ENCODE results near the gene DLGAP4. TPM values are rescaled to one million over a fixed set of nuclear protein-coding genes. Genes with fewer than 3 reads are reported as not detected.
A peak's percentile ranks its signal among the peaks of the same experiment; 100 is the strongest.

Gene DLGAP4
- total RNA-seq, 1 donor from 2014 or later: 20.6 TPM

DNA sequence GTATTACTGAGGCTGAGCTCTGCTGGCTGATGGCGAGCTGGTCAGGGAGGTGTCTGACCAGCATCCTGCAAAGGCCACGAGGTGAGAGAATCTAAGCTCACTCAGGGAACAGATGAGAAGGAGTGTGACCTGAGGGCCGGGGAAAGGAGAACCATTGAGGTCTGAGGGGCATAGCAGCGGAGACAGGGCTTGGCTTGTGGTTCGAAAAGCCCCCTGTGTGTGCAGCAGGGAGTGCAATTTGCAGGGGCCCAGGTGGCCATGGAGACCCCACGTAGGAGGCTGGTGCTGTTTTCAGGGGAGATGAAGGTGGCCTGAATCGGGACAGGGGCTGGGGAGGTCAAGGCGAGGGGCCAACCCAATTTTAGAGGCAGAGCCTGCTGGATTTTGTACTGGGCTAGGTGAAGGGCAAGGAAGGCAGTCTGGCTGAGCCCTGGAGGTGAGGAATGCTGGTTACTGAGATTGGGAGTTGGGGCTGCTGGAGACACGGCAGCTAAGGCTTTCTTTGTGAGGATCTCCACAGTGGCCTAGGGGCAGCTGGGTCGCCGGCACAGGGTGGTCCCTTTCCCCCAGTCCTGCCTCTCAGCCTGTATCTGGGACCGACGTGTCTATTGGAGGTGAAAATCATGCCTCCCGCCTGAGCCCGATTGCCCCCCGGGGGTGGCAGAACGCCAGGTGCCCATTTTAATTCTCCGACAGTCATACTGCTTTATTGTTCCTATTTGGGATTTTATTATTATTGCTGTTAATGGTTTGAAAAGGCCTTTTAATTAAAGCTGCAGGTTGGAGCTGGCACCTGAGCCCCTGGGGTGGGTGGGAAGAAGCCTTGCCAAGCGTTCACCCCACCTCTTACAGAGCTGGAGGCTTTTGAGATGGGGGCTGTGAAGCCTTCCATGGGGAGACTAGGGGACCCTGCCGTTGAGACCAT lies 28.4 kb downstream of the DLGAP4 start:
- DNase-seq: no peak

DNA sequence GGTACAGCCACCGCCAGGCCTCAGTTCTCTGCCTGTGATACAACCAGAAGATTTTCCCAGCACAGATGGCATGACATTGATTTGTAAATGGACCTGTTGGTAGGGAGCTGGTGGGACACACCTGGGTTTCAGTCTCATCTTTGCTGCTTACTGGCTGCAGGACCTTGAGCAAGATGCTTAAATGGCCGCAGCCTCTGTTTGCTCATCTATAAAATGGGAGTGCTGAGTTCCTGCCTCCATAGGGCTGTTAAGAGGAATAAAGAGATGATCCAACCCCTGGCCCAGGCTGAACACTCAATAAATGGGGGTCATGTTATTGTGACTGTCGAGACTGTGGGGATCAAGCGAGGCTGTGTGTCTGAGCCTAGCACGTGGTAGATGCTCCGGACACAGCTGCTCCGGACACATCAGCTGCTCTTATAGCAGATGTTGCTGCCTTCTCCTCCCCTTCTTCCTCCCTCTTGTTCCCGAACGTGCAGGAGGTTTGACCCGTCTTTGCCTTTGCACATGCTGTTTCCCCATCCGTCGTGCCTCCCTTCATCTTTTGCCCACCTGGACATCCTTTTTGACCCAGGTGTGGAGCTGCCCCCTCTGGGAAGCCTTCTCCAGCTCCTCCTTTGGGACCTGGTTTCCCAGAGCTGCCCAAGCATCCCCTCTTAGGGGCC lies 29.2 kb downstream of the DLGAP4 start:
- DNase-seq: no peak

DNA sequence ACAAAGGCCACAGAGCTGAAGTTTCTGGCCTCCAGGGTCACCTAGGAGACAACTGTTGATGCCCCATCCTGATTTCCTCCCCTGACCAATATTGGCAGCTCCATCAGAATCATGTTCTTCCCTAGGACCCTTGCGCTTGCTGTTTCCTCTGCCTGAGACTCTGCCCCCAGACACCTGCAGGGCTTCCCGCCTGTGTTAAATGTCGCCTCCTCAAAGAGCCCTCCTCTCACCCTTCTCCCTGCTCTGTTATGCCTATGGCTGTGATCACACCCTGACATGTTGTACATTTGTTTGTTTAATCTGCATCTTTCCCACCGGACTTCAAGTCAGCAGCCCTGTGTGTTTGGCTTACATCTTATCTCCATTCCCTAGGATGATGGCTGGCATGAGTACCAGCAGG lies 30.1 kb downstream of the DLGAP4 start:
- no peak for DNase-seq

DNA sequence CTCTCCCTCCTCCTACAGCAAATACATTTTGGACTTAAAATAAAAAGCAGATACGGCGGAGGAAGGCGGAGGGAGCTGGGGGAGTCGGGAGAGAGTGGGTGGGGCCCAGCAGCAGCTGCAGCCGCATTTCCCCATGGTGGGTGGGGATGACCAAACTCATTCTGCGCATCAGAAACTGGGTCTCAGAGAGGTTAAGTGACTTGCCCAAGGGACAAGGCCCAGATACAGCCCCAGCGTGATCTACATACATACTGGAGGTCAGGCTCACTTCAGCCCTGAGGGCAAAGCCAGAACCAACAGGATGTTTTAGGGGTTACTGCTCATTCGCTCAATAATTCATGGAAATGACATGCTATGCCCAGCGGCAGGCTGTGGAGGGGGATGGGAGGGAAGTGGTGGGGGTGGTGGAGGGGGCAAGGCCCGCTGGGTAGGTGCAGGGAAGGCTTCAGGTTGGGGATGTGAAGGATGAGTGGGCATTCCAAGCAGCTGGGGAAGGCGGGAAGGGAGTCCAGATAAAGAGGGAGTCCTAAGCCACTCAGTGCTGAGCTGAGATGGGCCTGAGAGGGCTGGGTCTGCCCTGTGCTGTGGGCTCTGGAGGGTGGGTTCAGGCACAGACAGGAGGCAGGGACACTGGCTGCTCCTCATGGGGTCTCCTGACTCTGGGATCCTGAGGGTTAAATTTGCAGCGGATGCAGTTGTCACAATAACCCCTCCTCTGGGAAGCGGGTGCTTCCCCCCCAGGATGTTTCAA lies 31.0 kb downstream of the DLGAP4 start:
- DNase-seq: peak; percentile 16

DNA sequence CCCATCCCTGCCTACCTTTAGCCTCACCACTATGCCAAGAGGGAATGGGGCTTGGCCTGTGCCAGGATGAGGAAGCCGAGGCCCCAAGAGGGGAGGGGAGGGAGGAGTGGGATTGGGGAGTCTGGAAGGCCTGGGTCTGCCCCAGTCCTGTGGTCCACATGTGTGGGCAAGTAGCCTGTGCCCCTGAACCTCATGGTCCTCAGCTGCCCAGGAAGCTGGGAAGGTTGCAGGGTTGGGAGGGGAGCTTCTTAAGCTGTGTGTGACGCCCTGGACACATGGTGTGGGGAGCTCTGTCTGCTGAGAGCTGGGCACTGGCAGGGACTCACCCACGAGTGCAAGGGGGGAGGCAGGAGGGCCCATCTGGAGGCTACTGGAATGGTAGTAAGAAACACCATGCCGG lies 31.7 kb downstream of the DLGAP4 start:
- no peak for DNase-seq

DNA sequence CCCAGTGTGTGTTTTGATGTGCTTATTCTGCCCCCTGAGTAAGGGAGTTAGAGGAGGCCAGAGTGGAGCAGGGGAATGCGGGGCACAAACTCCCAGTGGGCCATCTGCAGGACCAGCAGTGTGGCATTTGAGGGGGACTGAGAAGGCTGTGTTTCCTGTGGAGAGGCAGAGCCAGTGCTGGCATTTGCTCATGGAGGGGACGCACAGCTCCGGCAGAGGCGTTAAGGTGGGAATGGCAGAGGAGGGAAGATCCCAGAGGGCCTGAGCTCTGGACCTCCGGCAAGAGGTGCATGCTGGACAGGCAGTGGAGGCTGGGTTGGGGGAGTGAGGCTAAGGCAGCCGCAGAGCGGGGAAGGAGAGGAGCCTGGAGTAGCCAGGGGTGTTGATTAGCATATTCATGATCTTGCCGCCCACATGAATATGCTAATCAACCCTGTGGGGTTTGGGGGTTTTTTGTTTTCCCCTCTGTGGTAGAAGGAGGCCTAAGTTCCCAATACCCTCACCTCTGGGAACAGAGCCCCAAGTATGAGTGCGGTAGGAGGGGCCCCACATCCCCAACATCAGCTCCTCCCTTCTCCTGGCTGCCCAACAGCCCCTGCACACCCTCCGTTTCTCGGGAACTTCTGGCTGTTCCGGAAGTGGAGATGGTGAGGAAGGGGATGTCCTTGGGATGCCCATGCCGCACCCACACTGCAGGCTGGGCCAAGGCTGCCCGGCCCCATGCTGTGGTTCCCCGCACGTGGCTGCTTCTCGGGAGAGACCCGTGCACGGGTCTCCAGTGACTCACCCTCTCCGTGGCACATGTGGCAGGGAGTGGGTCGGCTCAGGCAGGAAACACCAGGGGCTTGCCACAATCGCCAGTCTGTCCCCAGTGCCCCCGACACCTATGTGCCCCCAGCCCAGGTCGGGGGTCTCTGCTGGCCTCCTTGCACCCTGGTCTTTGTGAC lies 33.8 kb downstream of the DLGAP4 start:
- DNase-seq: no peak

DNA sequence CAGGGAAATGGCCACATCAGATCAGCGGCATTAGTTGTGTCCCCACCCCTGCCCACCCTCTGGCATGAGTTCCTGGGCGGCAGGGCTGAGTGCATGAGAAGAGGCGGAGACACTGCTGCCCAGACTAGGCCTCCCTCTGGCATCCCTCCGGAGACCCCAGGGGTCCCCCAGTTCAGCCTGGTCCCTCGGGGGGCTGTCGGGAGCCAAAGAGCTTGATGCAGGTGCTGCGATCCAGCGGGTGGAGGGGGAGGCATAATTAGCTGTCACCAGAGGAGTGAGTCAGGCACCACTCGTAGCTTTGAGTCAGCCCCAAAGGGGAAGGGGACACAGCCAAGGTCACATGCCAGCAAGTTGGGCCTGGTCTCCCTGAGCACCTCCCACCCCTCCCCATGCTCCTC lies 34.5 kb downstream of the DLGAP4 start:
- no peak for DNase-seq

DNA sequence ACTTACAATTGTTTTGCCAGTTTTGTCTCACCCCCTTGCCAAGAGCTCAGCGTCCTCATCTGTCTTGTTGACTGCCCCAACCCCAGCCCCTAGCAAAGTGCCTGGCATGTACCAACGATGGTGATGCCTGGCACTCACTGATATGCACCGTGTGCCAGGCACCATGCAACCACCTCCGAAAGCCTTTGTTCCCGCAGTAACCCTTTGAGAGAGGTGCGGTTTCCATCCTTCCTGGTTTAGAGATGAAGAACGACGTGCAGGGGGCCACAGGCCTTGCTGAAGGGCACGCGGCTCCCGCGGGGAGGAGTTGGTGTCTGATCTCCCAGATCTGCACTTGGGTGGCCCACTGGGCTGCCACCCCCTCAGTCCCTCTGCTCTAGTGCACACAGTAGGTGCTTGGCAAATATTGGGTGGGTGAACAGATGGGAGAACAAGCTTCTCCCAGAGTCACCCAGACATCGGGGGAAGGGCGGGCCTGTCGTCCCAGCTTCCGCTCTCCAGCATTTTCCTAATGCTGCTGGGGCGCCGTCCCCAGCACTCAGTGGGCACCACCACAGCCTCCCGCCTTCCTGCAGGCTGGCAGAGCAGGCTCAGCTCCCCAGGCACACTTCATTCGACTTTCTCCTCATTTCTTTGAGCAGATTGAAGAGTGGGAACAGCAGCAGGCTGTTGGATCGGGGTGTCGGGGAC lies 35.3 kb downstream of the DLGAP4 start:
- DNase-seq: no peak

DNA sequence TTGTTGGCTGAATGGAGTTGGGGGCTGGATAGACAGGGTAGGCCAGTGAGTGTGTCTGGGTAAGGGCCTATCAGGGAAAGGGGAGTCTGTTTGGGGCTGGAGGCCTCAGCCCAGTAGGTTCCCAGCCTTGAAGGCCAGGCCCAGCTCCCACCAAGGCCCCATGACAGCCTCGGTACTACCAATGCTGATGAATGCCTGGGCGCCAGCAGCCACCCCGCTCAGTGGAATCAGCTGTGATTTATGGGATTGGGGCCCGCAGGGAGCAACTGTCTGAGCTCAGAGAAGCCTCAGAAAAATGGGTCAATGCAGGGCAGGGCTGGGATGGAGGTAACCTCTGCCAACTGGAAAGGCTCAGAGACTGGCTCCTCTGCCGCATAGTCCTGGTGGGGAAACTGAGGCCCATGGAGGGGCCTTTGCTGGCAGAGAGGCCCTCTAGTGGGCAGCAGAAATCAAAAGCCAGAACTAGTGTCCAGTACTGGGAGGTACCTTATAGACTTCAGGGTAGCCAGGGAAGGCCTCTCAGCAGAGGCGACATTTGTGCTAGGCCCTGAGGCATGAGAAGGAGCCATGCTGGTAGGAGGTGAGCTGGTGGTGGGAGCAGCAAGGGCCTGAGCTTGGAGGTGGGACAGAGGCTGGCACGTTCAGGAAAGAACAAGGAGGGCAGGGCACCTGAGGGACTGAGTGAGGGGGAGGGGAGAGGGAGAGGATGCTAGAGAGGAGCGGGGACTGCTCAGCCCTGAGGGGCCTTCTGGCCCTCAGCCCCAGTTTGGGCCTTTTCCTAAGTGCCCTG lies 36.4 kb downstream of the DLGAP4 start:
- DNase-seq: no peak

DNA sequence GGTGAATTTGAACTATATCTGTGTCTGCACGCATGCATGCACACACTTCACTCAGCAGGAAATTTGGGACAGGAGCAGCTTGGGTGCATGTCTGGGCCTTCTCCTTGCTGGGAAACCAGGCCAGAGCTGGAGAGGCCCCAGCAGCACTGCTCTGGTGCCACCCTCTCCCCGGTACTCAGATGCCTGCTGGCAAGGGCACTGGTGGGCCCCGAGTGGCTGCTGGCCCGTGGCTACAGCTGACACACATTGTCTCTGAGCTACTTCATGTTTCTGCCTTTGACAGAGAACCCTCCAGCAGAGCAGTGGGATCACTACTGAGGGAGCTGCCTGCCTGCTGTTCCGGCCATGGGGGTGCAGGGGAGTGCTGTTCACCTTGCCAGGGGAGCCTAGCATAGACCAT lies 37.5 kb downstream of the DLGAP4 start:
- DNase-seq: no peak

DNA sequence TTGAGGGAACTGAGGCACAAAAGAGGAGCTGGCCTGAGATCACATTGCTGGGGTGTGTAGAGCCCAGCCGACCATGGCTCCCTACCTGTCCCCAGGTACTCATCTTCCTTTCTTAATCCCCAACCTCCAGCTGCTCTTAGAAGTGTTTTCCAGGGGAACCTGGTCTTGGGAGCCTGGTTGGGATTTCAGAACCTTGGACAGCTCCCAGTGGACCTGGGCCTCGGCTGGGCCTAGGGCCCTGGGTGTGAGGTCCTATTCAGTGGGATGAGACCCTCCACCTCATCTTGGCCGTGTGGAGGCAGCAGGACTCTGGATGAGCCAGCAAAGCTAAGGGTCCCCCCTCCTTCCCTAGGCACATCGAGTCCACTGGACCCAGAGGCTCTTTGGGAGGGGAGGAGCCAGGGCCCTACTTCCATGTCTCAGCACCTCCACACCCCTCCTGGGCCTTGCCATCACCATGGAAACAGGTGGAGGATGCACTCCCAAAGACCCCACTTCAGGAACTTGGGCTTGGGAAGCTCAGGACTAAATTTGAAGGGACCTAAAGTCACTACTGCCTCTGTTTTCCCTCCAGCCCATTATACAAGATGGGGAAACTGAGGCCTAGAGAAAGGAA lies 38.5 kb downstream of the DLGAP4 start:
- peak; percentile 86 for DNase-seq

DNA sequence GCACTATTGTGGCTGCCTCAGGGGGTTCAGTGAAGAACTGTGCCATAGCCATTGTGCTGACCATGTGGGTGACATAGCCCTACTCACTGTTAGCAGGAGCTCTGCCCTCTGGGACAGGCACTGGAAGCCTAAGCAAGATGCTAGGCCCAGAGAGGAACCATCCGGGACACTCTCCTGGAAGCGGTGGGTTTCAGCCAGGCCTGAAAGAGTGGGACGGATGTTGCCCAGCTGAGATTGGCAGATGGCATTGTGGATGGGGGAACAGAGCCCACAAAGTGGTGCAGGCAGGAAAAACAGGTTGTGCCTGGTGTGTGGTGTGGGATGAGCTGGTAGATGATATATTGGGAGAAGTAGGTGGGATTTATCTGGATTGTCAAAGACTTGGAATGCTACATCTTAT lies 40.1 kb downstream of the DLGAP4 start:
- no peak for DNase-seq

DNA sequence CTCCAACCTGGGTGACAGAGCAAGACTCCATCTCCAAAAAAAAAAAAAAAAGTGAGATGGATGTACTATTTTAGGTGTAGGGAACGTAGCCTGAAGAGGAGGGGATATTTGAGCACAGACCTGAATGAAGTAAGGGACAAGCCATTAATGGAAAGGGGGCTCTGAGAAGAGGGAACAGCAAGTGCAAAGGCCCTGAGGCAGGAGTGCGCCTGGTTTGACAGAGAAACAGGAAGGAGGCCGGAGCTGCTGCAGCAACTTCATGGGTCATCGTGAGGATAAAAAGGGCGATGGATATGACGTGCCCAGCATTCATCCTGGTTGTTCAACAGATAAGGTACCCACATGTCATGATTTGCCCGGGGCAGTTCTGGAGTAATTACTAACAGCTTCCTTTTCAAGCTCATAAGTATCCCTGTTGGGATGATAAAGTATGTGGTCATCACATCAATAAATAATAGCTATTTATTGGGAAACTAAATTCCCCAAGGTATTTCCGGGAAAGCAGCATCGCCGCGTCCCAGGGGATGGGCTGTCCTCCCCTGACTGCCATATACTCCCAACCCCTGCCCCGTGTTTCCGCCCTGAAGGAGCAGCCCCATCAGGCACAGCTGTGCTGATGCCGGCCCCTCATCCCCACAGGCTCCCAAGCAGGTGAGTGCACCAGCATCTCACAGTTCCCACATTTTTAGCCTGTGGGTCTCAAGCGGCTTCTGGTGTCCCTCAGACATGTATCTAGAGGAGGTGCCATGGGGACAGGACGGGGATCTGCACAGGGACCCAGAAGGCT lies 43.4 kb downstream of the DLGAP4 start:
- no peak for DNase-seq

DNA sequence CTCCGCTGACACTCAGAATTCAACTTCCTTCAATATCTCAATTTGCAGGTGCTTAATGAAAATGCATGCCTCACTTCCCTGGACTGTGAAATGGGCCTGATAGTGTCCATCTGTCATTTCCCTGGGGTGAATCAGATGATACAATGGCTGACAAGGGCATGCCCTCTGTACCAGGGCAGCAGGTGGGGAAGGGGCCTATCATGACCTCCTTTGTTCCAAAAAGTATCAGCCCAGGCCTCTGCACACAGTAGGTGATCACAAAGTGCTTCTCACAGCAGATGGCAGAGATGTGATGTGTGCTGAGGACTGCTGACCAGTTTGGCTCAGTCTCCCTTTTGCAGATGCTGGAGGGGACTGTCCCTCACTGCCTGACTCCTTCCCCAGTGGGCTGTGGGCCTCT lies 44.3 kb downstream of the DLGAP4 start:
- DNase-seq: no peak

DNA sequence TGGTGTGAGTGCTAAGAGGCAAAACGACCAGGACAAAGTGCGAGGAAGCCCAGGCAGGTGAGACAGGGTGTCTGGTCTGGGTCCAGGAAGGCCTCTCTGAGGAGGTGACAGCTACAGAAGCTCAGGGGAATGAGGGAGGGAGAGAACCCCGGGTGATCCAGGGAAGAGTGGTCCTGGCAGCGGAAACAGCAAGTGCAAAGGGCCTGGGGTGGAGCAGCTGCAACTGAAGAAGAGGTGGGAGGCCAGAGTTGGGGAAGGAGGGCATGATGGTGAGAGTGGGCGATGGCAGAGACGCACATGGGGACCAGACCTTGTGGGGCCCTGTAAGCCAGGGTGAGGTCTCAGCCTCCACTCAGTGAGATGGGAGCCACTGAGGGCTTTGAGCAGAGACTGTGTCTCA lies 45.8 kb downstream of the DLGAP4 start:
- DNase-seq: no peak

DNA sequence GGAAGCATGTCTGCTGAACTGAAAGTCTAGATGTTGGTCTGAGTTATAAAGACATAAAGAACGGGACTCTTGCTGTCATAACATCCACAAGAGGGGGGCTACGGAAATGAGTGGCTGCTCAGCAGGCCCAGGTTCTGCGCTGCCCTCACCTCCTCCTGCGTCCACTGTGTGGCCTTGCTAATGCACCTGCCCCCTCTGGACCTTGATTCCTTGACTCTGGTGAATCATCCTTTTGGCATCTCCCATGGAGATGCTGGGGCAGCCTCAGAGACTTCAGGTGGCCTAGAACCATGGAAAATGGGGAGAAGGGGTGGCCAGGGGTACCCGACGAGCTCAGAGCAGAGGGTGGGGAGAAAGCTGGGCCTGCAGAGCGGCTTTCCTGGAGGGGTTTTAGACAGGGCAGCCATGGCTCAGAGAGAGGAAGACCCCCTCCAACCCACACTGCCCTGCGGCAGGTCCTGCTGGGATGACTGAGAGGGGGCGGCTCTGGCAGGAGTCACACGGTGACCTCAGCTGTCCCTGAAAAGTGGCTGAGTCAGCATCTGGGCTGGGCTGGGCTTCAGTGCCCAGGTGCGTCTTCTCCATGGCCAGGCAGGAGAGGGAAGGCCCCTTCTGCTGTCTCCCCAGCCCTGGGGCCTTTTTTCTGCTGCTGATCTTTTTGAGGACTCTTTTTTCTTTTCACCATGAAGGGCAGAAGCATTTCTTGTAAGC lies 46.9 kb downstream of the DLGAP4 start:
- DNase-seq: no peak

DNA sequence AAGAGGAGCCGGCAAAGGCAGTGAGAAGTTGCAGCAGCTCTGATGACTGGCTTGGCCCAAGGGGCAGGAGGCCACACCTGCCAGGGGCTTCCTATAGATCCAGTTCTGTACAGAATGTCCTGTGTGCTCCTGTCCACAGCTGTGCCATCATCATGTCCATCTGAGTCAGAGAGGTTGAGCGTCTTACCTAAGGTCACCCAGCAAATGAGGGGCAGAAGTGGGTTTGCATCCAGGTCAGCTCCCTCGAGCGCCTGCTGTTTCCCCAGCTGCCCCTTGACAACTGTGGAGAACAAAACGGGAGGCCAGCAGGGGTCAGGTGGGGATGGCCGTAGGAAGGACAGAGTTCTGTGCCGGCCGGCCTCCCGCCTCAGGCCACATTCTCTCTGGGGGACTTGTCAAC lies 47.6 kb downstream of the DLGAP4 start:
- no peak for DNase-seq

DNA sequence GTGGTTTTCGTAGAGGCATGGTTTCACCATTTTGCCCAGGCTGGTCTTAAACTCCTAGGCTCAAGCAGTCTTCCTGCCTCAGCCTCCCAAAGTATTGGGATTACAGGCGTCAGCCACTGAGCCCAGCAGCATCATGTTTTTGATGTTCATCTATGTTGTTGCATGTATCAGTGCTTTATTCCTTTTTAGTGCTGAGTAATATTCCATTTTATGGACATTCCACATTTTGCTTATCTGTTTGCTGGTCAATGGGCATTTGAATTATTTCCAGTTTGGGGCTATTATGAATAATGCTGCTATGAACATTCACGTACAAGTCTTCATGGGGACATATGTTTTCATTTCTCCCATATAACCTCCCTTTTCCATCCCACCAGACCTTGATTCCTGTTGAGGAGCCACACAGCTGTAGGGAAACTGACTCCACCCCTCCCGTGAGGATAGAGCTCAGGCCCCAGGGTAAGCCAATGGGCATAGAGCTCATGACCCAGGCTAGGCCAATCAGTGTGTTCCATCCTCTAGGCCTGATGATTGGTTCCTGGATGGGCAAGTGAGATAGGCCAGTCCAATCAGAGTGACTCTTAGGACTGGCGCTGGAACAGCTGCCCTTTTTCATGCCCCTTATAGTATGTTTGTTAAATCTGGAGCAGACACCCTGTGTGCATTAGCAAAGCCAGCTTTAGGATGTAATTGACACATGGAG lies 49.5 kb downstream of the DLGAP4 start:
- DNase-seq: no peak
